Stimulated activated CD4-positive, alpha-beta T cell treated with anti-CD3 and anti-CD28 coated beads, Interleukin-4, amount 100 ng/mL, for 48 hours (primary cell): ENCODE data around the gene PIK3CA.
A peak's percentile ranks its signal among the peaks of the same experiment; 100 is the strongest.
"Not testable (repeated sequence)": the region's sequence is repeated elsewhere in the genome, so short reads cannot be mapped to it uniquely, and the experiment has no call there.

ENCODE experiments used
- DNase-seq, 2 donors: peaks; one replicate each; pipeline ENCODE4 v3.0.0-alpha.2; 2020; ENCODE audit warnings: low read depth in 2 of 2

The PIK3CA gene

DNA sequence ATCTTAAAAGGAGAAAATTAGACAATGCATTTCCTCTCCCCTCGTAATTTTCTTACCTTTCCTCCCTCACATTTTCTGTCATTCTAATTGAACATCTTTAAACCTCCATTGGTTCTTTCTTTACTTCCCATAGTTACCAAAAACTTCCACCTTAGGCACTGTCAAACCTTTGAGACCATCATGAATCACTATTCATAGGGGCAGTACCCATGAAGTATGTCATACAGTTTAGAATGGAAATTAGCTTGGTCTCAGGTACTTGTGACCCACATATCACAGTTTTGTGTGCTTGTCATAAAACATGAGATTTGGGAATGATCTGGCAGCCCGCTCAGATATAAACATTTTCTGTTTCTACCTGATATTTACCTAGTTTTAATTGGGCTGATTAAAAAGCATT is 52.6 kb downstream of the PIK3CA start:
- DNase-seq: no peak

DNA sequence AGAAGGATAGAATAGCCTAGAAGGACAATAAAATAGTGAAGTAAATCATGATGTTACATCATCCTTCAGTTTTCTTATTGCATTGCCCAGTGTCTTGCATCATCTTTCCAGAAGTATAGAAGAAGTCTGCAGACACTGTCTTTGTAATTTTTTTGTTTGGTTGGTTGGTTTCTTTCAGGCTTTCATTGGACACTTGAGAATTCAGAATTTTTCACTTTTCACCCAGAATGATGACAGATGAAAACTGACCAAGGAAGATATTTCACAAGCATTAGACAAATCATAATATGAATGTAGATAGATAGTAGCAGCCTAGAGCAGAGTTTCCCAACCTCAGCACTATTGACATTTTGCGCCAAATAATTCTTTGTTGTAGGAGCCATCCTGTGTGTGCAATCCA is 67.4 kb downstream of the PIK3CA start:
- DNase-seq: not testable (repeated sequence)

DNA sequence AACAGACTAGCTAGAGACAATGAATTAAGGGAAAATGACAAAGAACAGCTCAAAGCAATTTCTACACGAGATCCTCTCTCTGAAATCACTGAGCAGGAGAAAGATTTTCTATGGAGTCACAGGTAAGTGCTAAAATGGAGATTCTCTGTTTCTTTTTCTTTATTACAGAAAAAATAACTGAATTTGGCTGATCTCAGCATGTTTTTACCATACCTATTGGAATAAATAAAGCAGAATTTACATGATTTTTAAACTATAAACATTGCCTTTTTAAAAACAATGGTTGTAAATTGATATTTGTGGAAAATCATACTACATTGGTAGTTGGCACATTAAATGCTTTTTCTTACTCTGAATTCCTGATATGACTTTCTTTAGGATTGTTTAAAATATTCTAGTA is 70.1 kb downstream of the PIK3CA start:
- DNase-seq: not testable (repeated sequence)

DNA sequence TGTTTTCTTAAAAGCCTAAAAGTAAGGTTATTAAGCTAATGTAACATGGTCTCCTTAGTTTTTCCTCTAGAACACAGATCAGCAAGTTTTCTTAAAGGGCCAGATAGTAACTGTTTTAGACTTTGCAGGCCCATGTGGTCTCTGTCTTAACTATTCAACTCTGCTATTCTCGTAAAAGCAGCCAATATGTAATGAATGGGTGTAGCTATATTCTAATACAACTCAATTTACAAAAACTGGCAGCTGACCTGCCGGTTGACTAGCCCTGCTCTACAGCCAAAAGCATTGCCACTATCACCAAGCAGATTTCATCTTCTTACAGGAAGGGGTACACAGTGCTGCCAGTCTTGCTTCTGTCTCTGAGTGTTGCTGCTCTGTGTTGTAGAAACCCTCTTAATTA is 75.4 kb downstream of the PIK3CA start:
- no peak for DNase-seq

DNA sequence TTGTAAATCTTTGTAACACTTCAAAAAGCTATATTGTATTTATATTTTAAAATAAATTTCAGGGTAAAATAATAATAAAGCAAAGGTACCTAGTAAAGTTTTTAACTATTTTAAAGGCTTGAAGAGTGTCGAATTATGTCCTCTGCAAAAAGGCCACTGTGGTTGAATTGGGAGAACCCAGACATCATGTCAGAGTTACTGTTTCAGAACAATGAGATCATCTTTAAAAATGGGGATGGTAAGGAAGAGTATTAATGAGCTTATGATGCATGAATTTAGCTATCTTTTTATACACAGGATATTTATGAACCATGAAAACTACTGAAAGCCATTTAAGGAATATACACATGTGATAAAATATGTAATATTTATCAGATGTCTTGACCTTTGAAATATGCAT is 76.4 kb downstream of the PIK3CA start:
- no peak for DNase-seq

DNA sequence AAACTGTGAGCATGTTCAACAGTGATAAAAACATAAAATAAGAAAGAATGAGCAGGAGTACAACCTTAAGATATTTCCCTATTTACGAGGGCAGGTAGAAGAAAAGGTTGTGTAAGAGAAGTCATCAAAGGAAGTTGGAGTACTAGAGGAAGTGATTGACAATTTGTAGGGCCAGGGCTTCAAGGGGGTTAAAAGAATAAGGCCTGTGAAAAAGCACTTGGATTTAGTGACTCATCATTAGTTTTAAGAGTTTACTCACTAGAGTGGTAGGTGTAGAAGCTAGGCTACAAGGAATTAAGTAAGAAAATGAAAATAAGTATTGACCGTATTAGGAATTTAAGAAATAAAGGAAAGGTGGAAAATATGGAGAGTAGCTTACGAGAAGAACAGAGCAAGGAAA is 79.2 kb downstream of the PIK3CA start:
- no peak for DNase-seq

DNA sequence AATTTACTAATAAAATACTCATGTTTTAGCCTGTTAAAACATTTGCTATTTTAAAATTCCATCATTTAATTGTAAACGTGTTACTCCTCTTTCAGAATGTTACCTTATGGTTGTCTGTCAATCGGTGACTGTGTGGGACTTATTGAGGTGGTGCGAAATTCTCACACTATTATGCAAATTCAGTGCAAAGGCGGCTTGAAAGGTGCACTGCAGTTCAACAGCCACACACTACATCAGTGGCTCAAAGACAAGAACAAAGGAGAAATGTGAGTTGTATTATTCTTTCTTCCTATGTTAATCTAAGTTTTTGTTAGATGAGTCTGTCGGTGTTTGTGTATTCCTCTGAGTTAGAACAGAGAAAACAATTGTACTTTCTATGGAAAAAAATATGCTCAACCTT is 81.0 kb downstream of the PIK3CA start:
- DNase-seq: no peak

GRCh38 chr3:179233043-179233442 is 84.9 kb downstream of the PIK3CA start:
- DNase-seq: no peak

DNA sequence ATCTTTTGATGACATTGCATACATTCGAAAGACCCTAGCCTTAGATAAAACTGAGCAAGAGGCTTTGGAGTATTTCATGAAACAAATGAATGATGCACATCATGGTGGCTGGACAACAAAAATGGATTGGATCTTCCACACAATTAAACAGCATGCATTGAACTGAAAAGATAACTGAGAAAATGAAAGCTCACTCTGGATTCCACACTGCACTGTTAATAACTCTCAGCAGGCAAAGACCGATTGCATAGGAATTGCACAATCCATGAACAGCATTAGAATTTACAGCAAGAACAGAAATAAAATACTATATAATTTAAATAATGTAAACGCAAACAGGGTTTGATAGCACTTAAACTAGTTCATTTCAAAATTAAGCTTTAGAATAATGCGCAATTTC is 86.0 kb downstream of the PIK3CA start:
- DNase-seq: no peak

DNA sequence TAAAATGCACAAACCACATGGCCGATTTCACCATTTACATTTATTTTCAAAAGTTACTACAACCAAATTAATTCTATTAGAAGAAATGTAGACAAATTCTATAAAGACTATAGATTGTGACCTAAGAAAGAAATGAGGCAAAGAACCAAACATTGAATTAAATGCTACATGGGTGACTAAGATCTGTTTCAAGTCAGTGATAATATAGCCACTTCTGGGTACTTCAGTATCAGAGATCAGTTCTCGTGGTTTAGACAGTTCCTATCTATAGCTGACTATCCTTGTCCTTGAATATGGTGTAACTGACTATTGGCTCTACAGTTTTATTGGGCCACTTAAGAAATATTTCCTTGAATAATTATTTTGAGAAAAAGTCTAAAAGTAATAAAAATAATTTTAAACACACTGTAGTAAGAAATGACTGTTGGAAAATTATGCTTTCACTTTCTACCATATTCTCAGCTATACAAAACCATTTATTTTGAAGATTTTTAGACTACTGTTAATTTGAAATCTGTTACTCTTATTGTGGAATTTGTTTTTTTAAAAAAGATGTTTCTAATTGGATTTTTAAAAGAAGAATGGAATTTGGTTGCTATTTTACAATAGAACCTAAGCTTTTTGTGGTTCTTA is 88.6 kb downstream of the PIK3CA start:
- no peak for DNase-seq

DNA sequence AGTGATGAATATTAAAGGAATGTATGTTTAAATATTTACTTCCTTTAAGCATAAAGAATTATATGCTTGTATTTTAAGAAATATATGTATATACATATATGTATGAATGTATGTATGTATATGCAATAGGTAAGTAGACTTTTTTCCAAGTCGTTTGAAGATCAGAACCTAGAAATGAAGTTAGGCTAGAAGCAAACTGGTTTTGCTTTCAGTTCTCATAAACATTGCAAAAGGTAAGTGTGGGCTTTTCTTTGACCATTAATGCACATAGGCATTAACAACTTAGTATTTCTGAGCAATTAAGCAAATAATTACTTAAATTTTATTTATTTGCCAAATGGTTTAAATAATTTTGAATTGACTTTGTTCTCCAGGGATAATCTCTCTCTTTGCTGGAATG is 92.1 kb downstream of the PIK3CA start:
- not testable (repeated sequence) for DNase-seq

GRCh38 chr3:179242859-179243258 is 94.7 kb downstream of the PIK3CA start:
- DNase-seq: not testable (repeated sequence)

DNA sequence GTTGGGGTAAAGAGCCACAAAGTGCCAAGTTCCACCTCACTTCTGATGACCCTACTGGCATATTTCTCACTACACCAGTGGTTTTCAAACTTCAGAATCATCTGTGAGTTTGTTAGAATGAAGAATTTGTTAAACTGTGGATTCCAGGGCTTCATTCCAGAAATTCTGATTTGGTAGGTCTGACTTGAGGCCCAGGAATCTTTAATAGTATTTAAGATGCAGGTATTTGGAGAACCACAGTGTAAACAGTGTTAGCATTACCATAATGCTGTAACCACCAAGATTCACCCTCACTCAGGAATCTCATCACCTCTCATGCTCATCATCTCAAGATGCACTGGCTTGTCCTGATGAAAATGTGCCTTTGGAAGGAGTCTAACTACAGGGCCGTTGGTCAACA is 96.7 kb downstream of the PIK3CA start:
- no peak for DNase-seq

DNA sequence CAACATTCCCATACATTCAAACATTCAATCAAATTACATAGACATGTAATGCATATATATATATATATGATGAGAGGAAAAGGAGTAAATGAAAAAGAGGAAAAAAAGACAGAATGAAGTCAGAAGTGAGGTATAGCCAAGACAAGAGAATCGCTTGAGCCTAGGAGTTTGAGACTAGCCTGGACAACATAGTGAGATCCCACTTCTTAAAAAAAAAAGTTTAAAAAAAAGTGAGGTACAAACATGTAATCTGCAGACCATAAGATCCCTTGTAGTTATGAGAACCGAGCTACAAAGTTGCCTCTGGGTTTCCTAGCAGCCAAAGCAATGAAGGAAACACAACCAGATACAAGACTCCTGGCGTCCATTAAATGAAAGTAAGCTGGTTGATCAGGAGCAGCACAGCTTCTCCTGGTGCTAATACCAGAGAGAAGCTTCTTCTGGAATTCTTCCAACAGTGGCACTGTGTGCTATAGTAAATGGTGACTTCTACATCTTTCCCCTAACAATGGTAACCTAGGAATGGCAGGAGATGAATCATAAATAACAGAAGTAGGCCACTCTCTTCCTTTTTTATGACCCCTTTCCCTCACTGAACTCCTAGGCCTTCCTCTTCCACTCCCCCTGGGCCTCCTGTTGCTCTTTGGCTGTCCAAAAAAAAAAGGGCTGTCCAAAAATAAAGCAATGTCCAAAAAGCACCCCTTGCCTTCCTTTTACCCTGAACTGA is 99.3 kb downstream of the PIK3CA start:
- DNase-seq: no peak

GRCh38 chr3:179250803-179251476 is 102.8 kb downstream of the PIK3CA start, which contains the start of gene KCNMB3:
Gene KCNMB3 (minus strand): TSS chr3:179251114. CDS start chr3:179250990, 124 bp downstream.
- DNase-seq: no peak

GRCh38 chr3:179256813-179257212 is 108.7 kb downstream of the PIK3CA start:
- DNase-seq: no peak

DNA sequence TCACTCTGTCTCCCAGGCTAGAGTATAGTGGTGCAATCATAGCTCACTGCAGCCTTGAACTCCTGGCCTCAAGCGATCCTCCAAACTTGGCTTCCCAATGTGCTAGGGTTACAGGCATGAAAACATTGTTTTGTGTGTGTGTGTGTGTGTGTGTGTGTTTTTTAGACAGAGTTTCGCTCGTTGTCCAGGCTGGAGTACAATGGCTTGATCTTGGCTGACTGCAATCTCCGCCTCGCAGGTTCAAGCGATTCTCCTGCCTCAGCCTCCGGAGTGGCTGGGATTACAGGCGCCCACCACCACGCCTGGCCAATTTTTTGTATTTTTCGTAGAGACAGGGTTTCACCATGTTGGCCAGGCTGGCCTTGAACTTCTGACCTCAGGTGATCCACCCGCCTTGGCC is 109.6 kb downstream of the PIK3CA start:
- not testable (repeated sequence) for DNase-seq

GRCh38 chr3:179258820-179259219 is 110.7 kb downstream of the PIK3CA start:
- no peak for DNase-seq

DNA sequence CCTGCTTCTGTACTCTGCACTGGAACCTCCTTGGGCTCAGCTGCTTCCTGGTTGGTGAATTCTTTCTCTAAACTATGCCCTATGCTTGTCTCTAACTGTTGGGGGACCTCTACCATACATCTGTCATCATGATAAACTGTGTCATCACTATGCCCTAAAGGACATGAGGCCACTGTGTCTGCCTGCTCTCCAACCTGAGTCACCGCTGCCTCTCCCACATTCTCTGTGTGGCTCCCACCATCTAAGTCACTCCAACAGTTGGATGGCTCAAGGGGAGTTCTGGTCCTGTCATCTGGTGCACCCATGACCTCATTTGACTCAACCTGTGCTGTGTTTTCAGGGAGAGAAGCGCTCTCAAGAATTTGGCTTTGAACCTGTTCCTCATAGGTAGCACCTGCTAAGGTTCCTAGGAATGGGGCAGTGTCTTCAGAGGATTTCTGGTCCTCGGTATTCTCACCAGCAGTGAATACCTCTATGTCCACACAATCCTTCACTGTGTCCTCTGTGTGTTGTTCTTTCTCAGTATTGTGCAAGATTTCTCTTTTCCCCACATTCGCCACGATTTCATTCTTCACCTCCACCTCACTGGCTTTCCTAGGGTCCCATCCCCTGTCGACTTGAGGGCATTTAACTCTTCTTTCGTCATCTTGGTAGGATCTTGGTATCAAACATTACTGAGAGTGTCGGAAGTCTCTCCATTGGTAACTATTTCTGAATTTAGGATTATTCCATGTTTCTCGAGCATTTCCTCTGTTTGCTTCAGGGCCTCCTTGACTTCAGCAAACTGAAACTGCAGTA is 112.0 kb downstream of the PIK3CA start:
- DNase-seq: not testable (repeated sequence)

DNA sequence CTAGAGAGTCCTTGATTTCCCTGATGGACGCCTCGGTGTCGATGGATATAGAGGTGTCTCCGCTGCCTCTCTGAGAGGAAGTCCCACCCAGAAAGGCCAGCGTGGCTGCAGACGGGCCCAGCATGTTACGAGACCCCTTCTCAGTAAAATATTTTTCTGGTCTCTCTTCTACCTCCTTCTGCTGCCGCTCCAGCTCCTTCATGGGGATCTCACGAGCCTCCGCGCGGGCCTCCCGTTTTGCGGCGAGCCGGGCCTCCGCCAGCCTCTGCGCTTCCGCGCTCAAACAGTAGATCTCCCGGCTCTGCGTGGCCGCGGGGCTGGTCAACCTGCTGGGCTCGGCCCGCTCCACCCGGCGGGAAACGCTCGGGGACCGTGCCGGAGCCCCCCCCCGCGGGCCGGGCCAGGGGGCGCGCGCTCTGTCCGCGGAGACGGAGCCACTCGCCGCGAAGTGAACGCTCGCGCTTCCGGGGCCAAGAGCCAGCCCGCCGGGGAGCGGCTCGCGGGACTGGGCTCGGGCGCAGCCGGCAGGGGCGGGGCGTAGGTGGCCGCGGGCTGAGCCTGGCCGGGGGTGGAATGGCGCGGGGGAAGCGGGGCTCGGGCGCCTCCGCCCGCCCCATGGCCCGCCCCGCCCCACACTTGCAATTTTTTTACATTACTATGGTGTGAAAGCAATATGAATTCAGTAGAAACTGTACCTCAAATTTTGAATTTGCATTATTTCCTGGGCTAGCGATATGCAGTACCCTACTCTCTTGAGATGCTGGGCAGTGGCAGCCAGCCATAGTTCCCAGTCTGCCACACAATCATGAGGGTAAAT is 113.0 kb downstream of the PIK3CA start:
- peak; percentile 52 to 54 for DNase-seq

GRCh38 chr3:179263134-179263533 is 115.0 kb downstream of the PIK3CA start:
- DNase-seq: no peak
